NCI-H1417 treated with DMSO at 0.1 percent for 48 hours (cell line): ENCODE measurements around the gene MXRA8.

Source experiments
- DNase-seq: peaks from one replicate; lab custom pipeline; 2025; lab: John Stamatoyannopoulos, UW

MXRA8 gene

GRCh38 chr1:1348420-1349255, 9.7 kb downstream of the MXRA8 start:
- DNase-seq, result no peak

GRCh38 chr1:1347663-1348419, 10.5 kb downstream of the MXRA8 start:
- DNase-seq, result no peak

- DNase-seq, result no peak
Observed at GRCh38 chr1:1347026-1347595, 11.2 kb downstream of the MXRA8 start.

GRCh38 chr1:1346501-1346890, 11.9 kb downstream of the MXRA8 start:
- no peak for DNase-seq

GRCh38 chr1:1345860-1346500, 12.4 kb downstream of the MXRA8 start:
- no peak for DNase-seq

- no peak for DNase-seq
Observed at GRCh38 chr1:1345384-1345783, 13.0 kb downstream of the MXRA8 start.

- DNase-seq, result no peak
Observed at GRCh38 chr1:1344655-1345361, 13.5 kb downstream of the MXRA8 start.

GRCh38 chr1:1343811-1344421, 14.4 kb downstream of the MXRA8 start:
- no peak for DNase-seq

- no peak for DNase-seq
Observed at GRCh38 chr1:1342584-1343115, 15.7 kb downstream of the MXRA8 start.

GRCh38 chr1:1342061-1342562, 16.2 kb downstream of the MXRA8 start:
- DNase-seq, result no peak

GRCh38 chr1:1341549-1342021, 16.8 kb downstream of the MXRA8 start:
- DNase-seq, result no peak

- no peak for DNase-seq
Observed at GRCh38 chr1:1340791-1341548, 17.4 kb downstream of the MXRA8 start.

- no peak for DNase-seq
Observed at GRCh38 chr1:1340185-1340584, 18.2 kb downstream of the MXRA8 start.

GRCh38 chr1:1338278-1338677, 20.1 kb downstream of the MXRA8 start:
- DNase-seq, result no peak

GRCh38 chr1:1337793-1338147, 20.6 kb downstream of the MXRA8 start:
- no peak for DNase-seq

- DNase-seq, result no peak
Observed at GRCh38 chr1:1336931-1337792, 21.2 kb downstream of the MXRA8 start.

GRCh38 chr1:1336446-1336845, 21.9 kb downstream of the MXRA8 start:
- DNase-seq, result no peak

GRCh38 chr1:1335792-1336248, 22.5 kb downstream of the MXRA8 start:
- DNase-seq, result no peak

GRCh38 chr1:1335283-1335682, 23.1 kb downstream of the MXRA8 start:
- no peak for DNase-seq
